GM12878 (cell line): ENCODE measurements around the gene COL8A2. TPM values are rescaled to one million over a fixed set of nuclear protein-coding genes. Genes with fewer than 3 reads are reported as not detected.
A peak's percentile ranks its signal among the peaks of the same experiment; 100 is the strongest.

Experiments
- BRCA1 ChIP-seq: IDR thresholded peaks from 2 replicates; pipeline ENCODE4 v1.6.1; 2011; ENCODE audit warnings: low read depth, low read length, improper control_type of control experiment
- CBX3 ChIP-seq: fragments of 200-600 bp; sonication (generic); IDR thresholded peaks from 2 replicates; pipeline ENCODE4 v1.6.1; 2016; ENCODE audit warnings: low read depth, borderline replicate concordance
- CEBPB ChIP-seq, 2 experiments: fragments of 150-350 bp in 1 of 2; IDR thresholded peaks; 2 replicates each; pipeline ENCODE4 v1.6.1; 2012 to 2014; ENCODE audit warnings: low read depth in 2 of 2, low read length in 2 of 2, borderline replicate concordance in 1 of 2, inconsistent platforms in 1 of 2
- EED ChIP-seq: sonication (generic); IDR thresholded peaks from 2 replicates; pipeline ENCODE4 v1.6.1; 2016; ENCODE audit warnings: antibody characterized with exemption, low read depth
- FOXM1 ChIP-seq: IDR thresholded peaks from 2 replicates; pipeline ENCODE4 v1.6.1; 2012; ENCODE audit warnings: low read depth, mild to moderate bottlenecking, inconsistent platforms, low read length, moderate library complexity
- HCFC1 ChIP-seq: fragments of 150-350 bp; IDR thresholded peaks from 2 replicates; pipeline ENCODE4 v1.6.1; 2014; ENCODE audit warnings: low read length
- HDAC6 ChIP-seq: fragments of 200-600 bp; sonication (generic); IDR thresholded peaks from one replicate; pipeline ENCODE4 v1.8.0; 2017; ENCODE audit warnings: antibody characterized with exemption; ENCODE audit not compliant: unreplicated experiment
- HDGF ChIP-seq: fragments of 450-650 bp; IDR thresholded peaks from 2 replicates; pipeline ENCODE4 v1.6.1; 2016; ENCODE audit warnings: antibody characterized with exemption
- IRF4 ChIP-seq: IDR thresholded peaks from 2 replicates; pipeline ENCODE4 v1.6.1; 2011; ENCODE audit warnings: low read depth, low read length
- RFX5 ChIP-seq: IDR thresholded peaks from 2 replicates; pipeline ENCODE4 v1.6.1; 2011; ENCODE audit warnings: low read depth, low read length, improper control_type of control experiment
- SIN3A ChIP-seq: IDR thresholded peaks from 2 replicates; pipeline ENCODE4 v1.6.1; 2012; ENCODE audit warnings: low read depth, low read length, improper control_type of control experiment
- YY1 ChIP-seq: IDR thresholded peaks from 2 replicates; pipeline ENCODE4 v1.6.1; 2011; ENCODE audit warnings: low read depth, mild to moderate bottlenecking, low read length
- ZNF217 ChIP-seq: fragments of 450-650 bp; IDR thresholded peaks from 2 replicates; pipeline ENCODE4 v1.6.1; 2017; ENCODE audit warnings: antibody characterized with exemption, mild to moderate bottlenecking
- polyA plus RNA-seq, 11 experiments: library from polyadenylated mRNA; depleted of rRNA in 4 of 11; unstranded in 6 of 11; stranded (reverse) in 5 of 11; fragments of >200 nt; fragmentation: Nextera tagmentation in 4 of 11; fragmentation: Illumina TruSeq in 1 of 11; extraction: Ambion mirVana in 4 of 11; extraction: Trizol in 1 of 11; gene quantifications; 1 replicate in 1 of 11; 2 replicates in 10 of 11; pipeline versions ENCODE4 v1.2.1 to v1.2.3, GENCODE V29; 2011 to 2016; ENCODE audit warnings: inconsistent platforms in 2 of 11, missing spikeins in 2 of 11, low read depth in 1 of 11
- total RNA-seq, 4 experiments: library from RNA; depleted of rRNA in 3 of 4; stranded (reverse); fragments of >200 nt in 3 of 4; fragmentation: Illumina TruSeq in 1 of 4; extraction: Trizol in 1 of 4; gene quantifications; 2 replicates each; pipeline versions ENCODE4 v1.2.1 to v1.2.3, GENCODE V29; 2013 to 2021
- TF ChIP-seq, protein P1 (sequence below): fragments of 150-350 bp; IDR thresholded peaks from 2 replicates; pipeline ENCODE4 v1.6.1; 2016; ENCODE audit warnings: low read depth, low read length
- TF ChIP-seq, protein P2 (sequence below): fragments of 450-650 bp; IDR thresholded peaks from 2 replicates; pipeline ENCODE4 v1.6.1; 2016; ENCODE audit warnings: mild to moderate bottlenecking
- TF ChIP-seq, protein P3 (sequence below): fragments of 450-650 bp; IDR thresholded peaks from 2 replicates; pipeline ENCODE4 v1.6.1; 2017; ENCODE audit warnings: mild to moderate bottlenecking, moderate library complexity
- TF ChIP-seq, protein P4 (sequence below): fragments of 450-650 bp; conservative IDR thresholded peaks from 2 replicates; pipeline ENCODE4 v1.6.1; 2017; ENCODE audit warnings: mild to moderate bottlenecking, moderate library complexity
- TF ChIP-seq, protein P5 (sequence below): fragments of 450-650 bp; IDR thresholded peaks from 2 replicates; pipeline ENCODE4 v1.6.1; 2017; ENCODE audit warnings: borderline replicate concordance

The COL8A2 gene
- total and polyA plus RNA-seq, 10 of the 15 experiments (the other 5 are each of a cell fraction or from before 2014, with no cell fraction given) = 0.01 TPM; not detected in 9

DNA sequence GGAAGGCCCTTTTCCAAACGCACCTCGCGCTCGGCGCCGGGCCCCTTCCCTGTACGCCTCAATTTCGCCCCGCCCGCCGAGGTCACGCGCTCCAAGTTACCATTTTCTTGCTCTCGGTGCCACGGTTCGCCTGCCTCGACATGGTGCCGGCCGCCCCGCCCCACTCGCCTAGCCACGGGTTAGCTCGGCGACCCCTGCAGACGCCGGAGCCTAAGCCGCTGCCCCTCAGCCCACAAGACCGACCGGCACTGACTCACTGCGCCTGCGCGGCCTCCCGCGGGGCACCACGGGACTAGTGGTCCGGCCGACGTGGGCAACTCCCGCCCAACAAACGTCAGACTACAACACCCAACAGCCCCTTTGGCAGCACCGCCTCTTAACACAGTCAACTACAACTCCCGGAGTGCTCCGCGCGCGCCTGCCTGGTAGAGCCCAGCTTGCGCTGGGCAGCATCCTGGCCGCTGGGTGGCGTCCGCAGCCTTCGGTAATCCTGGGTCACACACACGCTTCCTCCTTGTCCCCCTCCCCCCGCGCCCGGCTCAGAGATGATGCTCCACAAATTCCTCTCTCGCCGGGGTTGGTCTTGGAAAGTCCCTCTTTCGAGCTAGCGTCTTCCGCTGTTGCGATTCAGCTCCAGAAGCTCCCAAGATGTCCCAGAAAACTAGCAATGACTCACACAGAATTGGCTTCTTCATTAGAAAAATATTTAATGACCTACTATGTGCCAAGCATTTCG is 24.4 kb upstream of the COL8A2 start, which contains the start of gene TRAPPC3 (continued):
- TF ChIP-seq, protein P1, sequence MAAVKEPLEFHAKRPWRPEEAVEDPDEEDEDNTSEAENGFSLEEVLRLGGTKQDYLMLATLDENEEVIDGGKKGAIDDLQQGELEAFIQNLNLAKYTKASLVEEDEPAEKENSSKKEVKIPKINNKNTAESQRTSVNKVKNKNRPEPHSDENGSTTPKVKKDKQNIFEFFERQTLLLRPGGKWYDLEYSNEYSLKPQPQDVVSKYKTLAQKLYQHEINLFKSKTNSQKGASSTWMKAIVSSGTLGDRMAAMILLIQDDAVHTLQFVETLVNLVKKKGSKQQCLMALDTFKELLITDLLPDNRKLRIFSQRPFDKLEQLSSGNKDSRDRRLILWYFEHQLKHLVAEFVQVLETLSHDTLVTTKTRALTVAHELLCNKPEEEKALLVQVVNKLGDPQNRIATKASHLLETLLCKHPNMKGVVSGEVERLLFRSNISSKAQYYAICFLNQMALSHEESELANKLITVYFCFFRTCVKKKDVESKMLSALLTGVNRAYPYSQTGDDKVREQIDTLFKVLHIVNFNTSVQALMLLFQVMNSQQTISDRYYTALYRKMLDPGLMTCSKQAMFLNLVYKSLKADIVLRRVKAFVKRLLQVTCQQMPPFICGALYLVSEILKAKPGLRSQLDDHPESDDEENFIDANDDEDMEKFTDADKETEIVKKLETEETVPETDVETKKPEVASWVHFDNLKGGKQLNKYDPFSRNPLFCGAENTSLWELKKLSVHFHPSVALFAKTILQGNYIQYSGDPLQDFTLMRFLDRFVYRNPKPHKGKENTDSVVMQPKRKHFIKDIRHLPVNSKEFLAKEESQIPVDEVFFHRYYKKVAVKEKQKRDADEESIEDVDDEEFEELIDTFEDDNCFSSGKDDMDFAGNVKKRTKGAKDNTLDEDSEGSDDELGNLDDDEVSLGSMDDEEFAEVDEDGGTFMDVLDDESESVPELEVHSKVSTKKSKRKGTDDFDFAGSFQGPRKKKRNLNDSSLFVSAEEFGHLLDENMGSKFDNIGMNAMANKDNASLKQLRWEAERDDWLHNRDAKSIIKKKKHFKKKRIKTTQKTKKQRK = no peak
- TF ChIP-seq ZNF217 (no peak; the same call in 1 of the 2 replicates), RFX5 (no peak), CBX3 (no peak), IRF4 (no peak), CEBPB (IDR thresholded peaks at IDR 0.05; ENCODE audit: borderline replicate concordance in 1 of 2, low read depth in 2 of 2, low read length in 2 of 2) (no peak), SIN3A (peak; percentile 57; the same call in 1 of the 2 replicates), BRCA1 (0 out of 2 replicates have a peak, but pooled peaks have one; percentile 31), HDAC6 (no peak), YY1 (peak; percentile 91), HCFC1 (peak; percentile 98), HDGF (peak; percentile 94), EED (peak; percentile 69), FOXM1 (no peak)
- TF ChIP-seq, protein P2, sequence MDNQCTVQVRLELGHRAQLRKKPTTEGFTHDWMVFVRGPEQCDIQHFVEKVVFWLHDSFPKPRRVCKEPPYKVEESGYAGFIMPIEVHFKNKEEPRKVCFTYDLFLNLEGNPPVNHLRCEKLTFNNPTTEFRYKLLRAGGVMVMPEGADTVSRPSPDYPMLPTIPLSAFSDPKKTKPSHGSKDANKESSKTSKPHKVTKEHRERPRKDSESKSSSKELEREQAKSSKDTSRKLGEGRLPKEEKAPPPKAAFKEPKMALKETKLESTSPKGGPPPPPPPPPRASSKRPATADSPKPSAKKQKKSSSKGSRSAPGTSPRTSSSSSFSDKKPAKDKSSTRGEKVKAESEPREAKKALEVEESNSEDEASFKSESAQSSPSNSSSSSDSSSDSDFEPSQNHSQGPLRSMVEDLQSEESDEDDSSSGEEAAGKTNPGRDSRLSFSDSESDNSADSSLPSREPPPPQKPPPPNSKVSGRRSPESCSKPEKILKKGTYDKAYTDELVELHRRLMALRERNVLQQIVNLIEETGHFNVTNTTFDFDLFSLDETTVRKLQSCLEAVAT = no peak
- TF ChIP-seq, protein P3, sequence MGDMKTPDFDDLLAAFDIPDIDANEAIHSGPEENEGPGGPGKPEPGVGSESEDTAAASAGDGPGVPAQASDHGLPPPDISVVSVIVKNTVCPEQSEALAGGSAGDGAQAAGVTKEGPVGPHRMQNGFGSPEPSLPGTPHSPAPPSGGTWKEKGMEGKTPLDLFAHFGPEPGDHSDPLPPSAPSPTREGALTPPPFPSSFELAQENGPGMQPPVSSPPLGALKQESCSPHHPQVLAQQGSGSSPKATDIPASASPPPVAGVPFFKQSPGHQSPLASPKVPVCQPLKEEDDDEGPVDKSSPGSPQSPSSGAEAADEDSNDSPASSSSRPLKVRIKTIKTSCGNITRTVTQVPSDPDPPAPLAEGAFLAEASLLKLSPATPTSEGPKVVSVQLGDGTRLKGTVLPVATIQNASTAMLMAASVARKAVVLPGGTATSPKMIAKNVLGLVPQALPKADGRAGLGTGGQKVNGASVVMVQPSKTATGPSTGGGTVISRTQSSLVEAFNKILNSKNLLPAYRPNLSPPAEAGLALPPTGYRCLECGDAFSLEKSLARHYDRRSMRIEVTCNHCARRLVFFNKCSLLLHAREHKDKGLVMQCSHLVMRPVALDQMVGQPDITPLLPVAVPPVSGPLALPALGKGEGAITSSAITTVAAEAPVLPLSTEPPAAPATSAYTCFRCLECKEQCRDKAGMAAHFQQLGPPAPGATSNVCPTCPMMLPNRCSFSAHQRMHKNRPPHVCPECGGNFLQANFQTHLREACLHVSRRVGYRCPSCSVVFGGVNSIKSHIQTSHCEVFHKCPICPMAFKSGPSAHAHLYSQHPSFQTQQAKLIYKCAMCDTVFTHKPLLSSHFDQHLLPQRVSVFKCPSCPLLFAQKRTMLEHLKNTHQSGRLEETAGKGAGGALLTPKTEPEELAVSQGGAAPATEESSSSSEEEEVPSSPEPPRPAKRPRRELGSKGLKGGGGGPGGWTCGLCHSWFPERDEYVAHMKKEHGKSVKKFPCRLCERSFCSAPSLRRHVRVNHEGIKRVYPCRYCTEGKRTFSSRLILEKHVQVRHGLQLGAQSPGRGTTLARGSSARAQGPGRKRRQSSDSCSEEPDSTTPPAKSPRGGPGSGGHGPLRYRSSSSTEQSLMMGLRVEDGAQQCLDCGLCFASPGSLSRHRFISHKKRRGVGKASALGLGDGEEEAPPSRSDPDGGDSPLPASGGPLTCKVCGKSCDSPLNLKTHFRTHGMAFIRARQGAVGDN = 0 out of 2 replicates have a peak, but pooled peaks have one; percentile 4
- TF ChIP-seq, protein P4, sequence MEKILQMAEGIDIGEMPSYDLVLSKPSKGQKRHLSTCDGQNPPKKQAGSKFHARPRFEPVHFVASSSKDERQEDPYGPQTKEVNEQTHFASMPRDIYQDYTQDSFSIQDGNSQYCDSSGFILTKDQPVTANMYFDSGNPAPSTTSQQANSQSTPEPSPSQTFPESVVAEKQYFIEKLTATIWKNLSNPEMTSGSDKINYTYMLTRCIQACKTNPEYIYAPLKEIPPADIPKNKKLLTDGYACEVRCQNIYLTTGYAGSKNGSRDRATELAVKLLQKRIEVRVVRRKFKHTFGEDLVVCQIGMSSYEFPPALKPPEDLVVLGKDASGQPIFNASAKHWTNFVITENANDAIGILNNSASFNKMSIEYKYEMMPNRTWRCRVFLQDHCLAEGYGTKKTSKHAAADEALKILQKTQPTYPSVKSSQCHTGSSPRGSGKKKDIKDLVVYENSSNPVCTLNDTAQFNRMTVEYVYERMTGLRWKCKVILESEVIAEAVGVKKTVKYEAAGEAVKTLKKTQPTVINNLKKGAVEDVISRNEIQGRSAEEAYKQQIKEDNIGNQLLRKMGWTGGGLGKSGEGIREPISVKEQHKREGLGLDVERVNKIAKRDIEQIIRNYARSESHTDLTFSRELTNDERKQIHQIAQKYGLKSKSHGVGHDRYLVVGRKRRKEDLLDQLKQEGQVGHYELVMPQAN = 0 out of 2 replicates have a peak, but pooled peaks have one; percentile 58
- TF ChIP-seq, protein P5, sequence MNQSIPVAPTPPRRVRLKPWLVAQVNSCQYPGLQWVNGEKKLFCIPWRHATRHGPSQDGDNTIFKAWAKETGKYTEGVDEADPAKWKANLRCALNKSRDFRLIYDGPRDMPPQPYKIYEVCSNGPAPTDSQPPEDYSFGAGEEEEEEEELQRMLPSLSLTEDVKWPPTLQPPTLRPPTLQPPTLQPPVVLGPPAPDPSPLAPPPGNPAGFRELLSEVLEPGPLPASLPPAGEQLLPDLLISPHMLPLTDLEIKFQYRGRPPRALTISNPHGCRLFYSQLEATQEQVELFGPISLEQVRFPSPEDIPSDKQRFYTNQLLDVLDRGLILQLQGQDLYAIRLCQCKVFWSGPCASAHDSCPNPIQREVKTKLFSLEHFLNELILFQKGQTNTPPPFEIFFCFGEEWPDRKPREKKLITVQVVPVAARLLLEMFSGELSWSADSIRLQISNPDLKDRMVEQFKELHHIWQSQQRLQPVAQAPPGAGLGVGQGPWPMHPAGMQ = no peak
